ENCODE data around the gene ZACN.

Gene ZACN

DNA sequence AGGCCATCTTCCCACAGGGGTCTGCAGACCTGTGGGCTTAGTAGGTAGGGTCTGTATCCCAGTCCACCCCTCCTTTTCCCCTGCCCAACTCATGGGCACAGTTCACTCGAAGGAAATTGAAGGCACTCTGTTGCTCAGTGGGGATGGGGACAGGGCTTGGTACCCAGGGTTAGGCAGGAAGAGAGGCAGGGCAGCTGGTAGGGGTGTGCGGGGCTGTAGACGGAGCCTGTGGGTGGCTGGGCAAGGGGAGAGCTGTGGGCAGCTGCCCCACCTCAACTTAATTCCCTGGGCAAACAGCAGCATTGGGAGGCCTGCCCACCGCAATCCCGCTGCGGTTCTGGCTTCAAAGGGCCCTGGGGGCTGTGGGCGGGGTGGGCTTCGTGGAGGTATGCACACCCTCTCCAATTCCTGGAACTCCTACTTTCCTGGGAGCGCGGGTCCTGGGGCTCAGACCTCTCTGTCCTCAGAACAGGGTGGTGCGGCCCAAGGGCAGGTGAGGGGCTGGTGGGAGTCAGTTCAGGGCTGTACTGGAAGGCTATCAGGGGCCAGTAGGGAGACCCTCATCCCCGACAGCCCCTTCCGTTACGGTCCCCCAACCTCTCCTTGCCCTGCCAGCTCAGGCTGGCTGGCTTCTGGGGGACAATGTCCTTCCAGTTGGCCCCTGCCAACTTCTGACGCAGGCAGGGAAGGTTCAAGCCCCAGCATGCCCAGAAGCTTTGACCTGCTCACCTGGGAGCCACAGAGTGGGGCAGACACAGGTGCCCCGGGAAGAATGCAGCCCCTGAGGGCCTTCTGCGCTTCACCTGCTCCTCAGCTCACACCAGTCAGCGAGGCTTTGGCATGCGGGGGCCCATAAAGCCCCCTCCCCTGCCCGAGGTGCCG lies 53.0 kb downstream of the ZACN start:
- Histone ChIP-seq H3K36me3 (ENCODE audit: low read length) (no peaks in the 10 kb centered on the region), H3K27ac (ENCODE audit: low read depth, low read length) (no peak overlapping the region), H3K9me2 (replicated peaks; ENCODE audit: insufficient read depth, low read length) (no peaks in the 10 kb centered on the region), H3K4me3 (ENCODE audit: insufficient read depth, low read length, poor library complexity, severe bottlenecking) (no peak overlapping the region), H3K9ac (ENCODE audit: low read length) (no peak overlapping the region), H3K9me3 (ENCODE audit: insufficient read depth, low read length) (no peaks in the 10 kb centered on the region), H2AFZ (ENCODE audit: low read depth, low read length, severe bottlenecking) (no peak overlapping the region), H4K20me1 (ENCODE audit: low read depth, low read length) (no peaks in the 10 kb centered on the region), H3K27me3 (ENCODE audit: low read length) (no peaks in the 10 kb centered on the region), H3K79me2 (ENCODE audit: insufficient read depth, low read length) (no peaks in the 10 kb centered on the region), H3K4me2 (ENCODE audit: low read depth, low read length, poor library complexity, severe bottlenecking) (no peak overlapping the region), H3F3A (ENCODE audit: insufficient read depth) (no peaks in the 10 kb centered on the region)
- TF ChIP-seq EZH2phosphoT487 (conservative IDR thresholded peaks at IDR 0.05; ENCODE audit: low read length), result no peak
- TF ChIP-seq, protein P1, sequence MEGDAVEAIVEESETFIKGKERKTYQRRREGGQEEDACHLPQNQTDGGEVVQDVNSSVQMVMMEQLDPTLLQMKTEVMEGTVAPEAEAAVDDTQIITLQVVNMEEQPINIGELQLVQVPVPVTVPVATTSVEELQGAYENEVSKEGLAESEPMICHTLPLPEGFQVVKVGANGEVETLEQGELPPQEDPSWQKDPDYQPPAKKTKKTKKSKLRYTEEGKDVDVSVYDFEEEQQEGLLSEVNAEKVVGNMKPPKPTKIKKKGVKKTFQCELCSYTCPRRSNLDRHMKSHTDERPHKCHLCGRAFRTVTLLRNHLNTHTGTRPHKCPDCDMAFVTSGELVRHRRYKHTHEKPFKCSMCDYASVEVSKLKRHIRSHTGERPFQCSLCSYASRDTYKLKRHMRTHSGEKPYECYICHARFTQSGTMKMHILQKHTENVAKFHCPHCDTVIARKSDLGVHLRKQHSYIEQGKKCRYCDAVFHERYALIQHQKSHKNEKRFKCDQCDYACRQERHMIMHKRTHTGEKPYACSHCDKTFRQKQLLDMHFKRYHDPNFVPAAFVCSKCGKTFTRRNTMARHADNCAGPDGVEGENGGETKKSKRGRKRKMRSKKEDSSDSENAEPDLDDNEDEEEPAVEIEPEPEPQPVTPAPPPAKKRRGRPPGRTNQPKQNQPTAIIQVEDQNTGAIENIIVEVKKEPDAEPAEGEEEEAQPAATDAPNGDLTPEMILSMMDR (IDR thresholded peaks at IDR 0.05; ENCODE audit: insufficient read depth, low read length, poor library complexity, severe bottlenecking), result no peak
